SHP77 (cell line): ENCODE data around the gene ZNF662.

ENCODE experiments used
- DNase-seq, 2 experiments: peaks; one replicate each; lab custom pipeline; 2025; lab: John Stamatoyannopoulos, UW

Gene ZNF662

GRCh38 chr3:42887084-42887483 is 18.9 kb upstream of the ZNF662 start:
- DNase-seq: no peak

GRCh38 chr3:42891042-42891441 is 14.9 kb upstream of the ZNF662 start:
- no peak for DNase-seq

GRCh38 chr3:42892169-42892568 is 13.8 kb upstream of the ZNF662 start:
- no peak for DNase-seq

- DNase-seq: no peak
Observed at GRCh38 chr3:42892807-42893206, 13.1 kb upstream of the ZNF662 start.

GRCh38 chr3:42894698-42895579 is 11.0 kb upstream of the ZNF662 start:
- DNase-seq: no peak

- DNase-seq: no peak
Observed at GRCh38 chr3:42895580-42895868, 10.4 kb upstream of the ZNF662 start.

- no peak for DNase-seq
Observed at GRCh38 chr3:42898896-42899675, 6.9 kb upstream of the ZNF662 start.

GRCh38 chr3:42900226-42901072 is 5.5 kb upstream of the ZNF662 start:
- DNase-seq: no peak

- DNase-seq: no peak
Observed at GRCh38 chr3:42901073-42901415, 4.9 kb upstream of the ZNF662 start.

GRCh38 chr3:42902257-42902656 is 3.7 kb upstream of the ZNF662 start:
- no peak for DNase-seq

- no peak for DNase-seq
Observed at GRCh38 chr3:42904076-42904475, 1.9 kb upstream of the ZNF662 start.

- DNase-seq: no peak
Observed at GRCh38 chr3:42905740-42906069, 237 bp upstream of the ZNF662 start.

- DNase-seq: no peak
Observed at GRCh38 chr3:42906848-42907183, 874 bp downstream of the ZNF662 start.

- no peak for DNase-seq
Observed at GRCh38 chr3:42908675-42909074, 2.7 kb downstream of the ZNF662 start.

- no peak for DNase-seq
Observed at GRCh38 chr3:42911551-42911950, 5.6 kb downstream of the ZNF662 start.

GRCh38 chr3:42914771-42915515 is 9.0 kb downstream of the ZNF662 start:
- DNase-seq: no peak

GRCh38 chr3:42923606-42924005 is 17.7 kb downstream of the ZNF662 start:
- no peak for DNase-seq

- DNase-seq: no peak
Observed at GRCh38 chr3:42926310-42926709, 20.4 kb downstream of the ZNF662 start.

- DNase-seq: no peak
Observed at GRCh38 chr3:42934111-42934510, 28.2 kb downstream of the ZNF662 start.

GRCh38 chr3:42934910-42935309 is 29.0 kb downstream of the ZNF662 start:
- DNase-seq: no peak

- DNase-seq: no peak
Observed at GRCh38 chr3:42935472-42935871, 29.5 kb downstream of the ZNF662 start.
